Astrocyte of the hippocampus (primary cell): ENCODE results near the gene LMO4.

Source experiments
- DNase-seq: peaks from one replicate; pipeline ENCODE4 v3.0.0; 2011; ENCODE audit warnings: low read depth, low spot score

LMO4 gene

GRCh38 chr1:87327376-87328271 lies 1.1 kb upstream of the LMO4 start:
- DNase-seq = no peak

- DNase-seq = peak; percentile 74
Measured at GRCh38 chr1:87329051-87329525, 408 bp downstream of the LMO4 start.

GRCh38 chr1:87329526-87330056 lies 911 bp downstream of the LMO4 start:
- DNase-seq = peak; percentile 60

GRCh38 chr1:87330057-87330884 lies 1.6 kb downstream of the LMO4 start:
- DNase-seq = peak; percentile 60

- no peak for DNase-seq
Measured at GRCh38 chr1:87330885-87331364, 2.2 kb downstream of the LMO4 start.

- peak; percentile 90 for DNase-seq
Measured at GRCh38 chr1:87331365-87332241, 2.9 kb downstream of the LMO4 start.

- DNase-seq = peak; percentile 52
Measured at GRCh38 chr1:87333692-87334347, 5.1 kb downstream of the LMO4 start.

GRCh38 chr1:87334351-87335174 lies 5.9 kb downstream of the LMO4 start:
- peak; percentile 65 for DNase-seq

- peak; percentile 80 for DNase-seq
Measured at GRCh38 chr1:87335175-87335884, 6.7 kb downstream of the LMO4 start.

GRCh38 chr1:87336623-87337067 lies 8.0 kb downstream of the LMO4 start:
- peak; percentile 31 for DNase-seq

GRCh38 chr1:87337606-87338005 lies 8.9 kb downstream of the LMO4 start:
- no peak for DNase-seq

- DNase-seq = no peak
Measured at GRCh38 chr1:87338566-87338965, 9.9 kb downstream of the LMO4 start.

GRCh38 chr1:87344231-87344630 lies 15.6 kb downstream of the LMO4 start:
- DNase-seq = no peak

GRCh38 chr1:87346130-87346814 lies 17.6 kb downstream of the LMO4 start:
- no peak for DNase-seq

- DNase-seq = no peak
Measured at GRCh38 chr1:87348341-87349019, 19.8 kb downstream of the LMO4 start.

GRCh38 chr1:87349036-87349435 lies 20.4 kb downstream of the LMO4 start:
- DNase-seq = no peak

GRCh38 chr1:87355894-87356293 lies 27.2 kb downstream of the LMO4 start:
- DNase-seq = no peak

- DNase-seq = no peak
Measured at GRCh38 chr1:87356591-87356990, 27.9 kb downstream of the LMO4 start.
